H1 (cell line): Measurements from ENCODE around the gene NFATC1. TPM values are rescaled to one million over a fixed set of nuclear protein-coding genes. Genes with fewer than 3 reads are reported as not detected.
A peak's percentile ranks its signal among the peaks of the same experiment; 100 is the strongest.

ENCODE experiments used
- CTCF ChIA-PET: fragments of 300-600 bp; sonication (Branson Sonifier 250); formaldehyde crosslinking; loops from one replicate; lab custom pipeline; 2021; ENCODE audit not compliant: partially characterized antibody; lab: Charles Lee
- POLR2A ChIA-PET: fragments of 300-600 bp; sonication (Branson Sonifier 250); formaldehyde crosslinking; loops from one replicate; lab custom pipeline; 2021; ENCODE audit warnings: inconsistent platforms; ENCODE audit not compliant: partially characterized antibody; lab: Charles Lee
- DNase-seq, 2 experiments: peaks; one replicate each; pipeline versions ENCODE4 v3.0.0 to v3.0.0-alpha.2; 2010 to 2022; ENCODE audit warnings: low spot score in 2 of 2, low read depth in 1 of 2, mixed read lengths in 1 of 2
- FAIRE-seq: peaks from 2 replicates; lab custom pipeline; 2011; peaks lifted over from hg19 to GRCh38; lab: Jason Lieb, UNC
- H2AFZ ChIP-seq: 2 replicates; pipeline ENCODE4 v1.8.1; 2012; ENCODE audit warnings: low read length, inconsistent platforms
- H2AK5ac ChIP-seq: 2 replicates; pipeline ENCODE4 v1.6.1; 2013; ENCODE audit warnings: low read depth, low read length
- H2BK120ac ChIP-seq: replicated peaks from 2 replicates; pipeline ENCODE3; 2013; ENCODE audit warnings: low read depth, low read length, inconsistent platforms
- H2BK12ac ChIP-seq: 2 replicates; pipeline ENCODE4 v1.6.1; 2013; ENCODE audit warnings: low read depth, low read length
- H2BK15ac ChIP-seq: 2 replicates; pipeline ENCODE4 v1.6.1; 2013; ENCODE audit warnings: low read length
- H2BK20ac ChIP-seq: 2 replicates; pipeline ENCODE4 v1.6.1; 2013; ENCODE audit warnings: low read length
- H2BK5ac ChIP-seq: 2 replicates; pipeline ENCODE4 v1.6.1; 2013; ENCODE audit warnings: low read depth, low read length
- H3K14ac ChIP-seq: 2 replicates; pipeline ENCODE4 v1.6.1; 2013; ENCODE audit warnings: inconsistent platforms; ENCODE audit not compliant: insufficient read length
- H3K18ac ChIP-seq: 2 replicates; pipeline ENCODE4 v1.6.1; 2013; ENCODE audit warnings: low read length; ENCODE audit errors: extremely low read depth
- H3K23ac ChIP-seq: 2 replicates; pipeline ENCODE4 v1.6.1; 2013; ENCODE audit warnings: inconsistent platforms; ENCODE audit not compliant: insufficient read length
- H3K23me2 ChIP-seq: 2 replicates; pipeline ENCODE4 v1.6.1; 2013; ENCODE audit warnings: low read depth, low read length
- H3K27ac ChIP-seq: 2 replicates; pipeline ENCODE4 v1.6.1; 2011; ENCODE audit warnings: low read depth, low read length, inconsistent platforms
- H3K27me3 ChIP-seq, 4 experiments: replicated peaks in 1 of 4; 1 replicate in 1 of 4; 2 replicates in 3 of 4; pipeline versions ENCODE4 v1.6.1 to v1.8.1; 2011 to 2013; ENCODE audit warnings: low read length in 3 of 4, mild to moderate bottlenecking in 3 of 4, inconsistent platforms in 2 of 4, mixed read lengths in 2 of 4, moderate library complexity in 1 of 4; ENCODE audit not compliant: control insufficient read depth in 3 of 4, insufficient read depth in 3 of 4; ENCODE audit errors: extremely low read depth in 1 of 4
- H3K36me3 ChIP-seq, 4 experiments: 2 replicates each; pipeline versions ENCODE4 v1.6.1 to v1.8.1; 2011 to 2013; ENCODE audit warnings: mild to moderate bottlenecking in 4 of 4, low read length in 3 of 4, moderate library complexity in 2 of 4, control low read depth in 1 of 4, inconsistent platforms in 1 of 4; ENCODE audit not compliant: insufficient read depth in 4 of 4, control insufficient read depth in 2 of 4
- H3K4ac ChIP-seq: replicated peaks from 2 replicates; pipeline ENCODE3; 2013; ENCODE audit warnings: low read length, low read depth, mixed read lengths, inconsistent platforms; ENCODE audit not compliant: insufficient read length
- H3K4me1 ChIP-seq, 4 experiments: replicated peaks in 1 of 4; 1 replicate in 1 of 4; 2 replicates in 3 of 4; pipeline versions ENCODE4 v1.6.1 to v1.8.1; 2011 to 2013; ENCODE audit warnings: low read length in 3 of 4, inconsistent platforms in 2 of 4, mixed read lengths in 1 of 4; ENCODE audit not compliant: insufficient read depth in 4 of 4, control insufficient read depth in 3 of 4
- H3K4me2 ChIP-seq, 2 experiments: 2 replicates each; pipeline versions ENCODE4 v1.6.1 to v1.8.1; 2011 to 2013; ENCODE audit warnings: low read depth in 2 of 2, low read length in 2 of 2, control low read depth in 1 of 2, inconsistent platforms in 1 of 2, mild to moderate bottlenecking in 1 of 2; ENCODE audit not compliant: insufficient read depth in 1 of 2
- H3K4me3 ChIP-seq, 4 experiments: fragments of 200-600, 300-600 bp in 1 of 4; sonication (generic), shearing (Covaris generic), sonication (Bioruptor Twin) in 1 of 4; 2 replicates each; pipeline versions ENCODE4 v1.5.1 to v1.8.1; 2011 to 2016; ENCODE audit warnings: low read length in 4 of 4, low read depth in 3 of 4, control low read depth in 2 of 4, inconsistent platforms in 2 of 4, mild to moderate bottlenecking in 2 of 4, mixed read lengths in 1 of 4, moderate library complexity in 1 of 4; ENCODE audit not compliant: insufficient read depth in 2 of 4; ENCODE audit errors: extremely low read depth in 1 of 4
- H3K56ac ChIP-seq: replicated peaks from 2 replicates; pipeline ENCODE3; 2013; ENCODE audit warnings: low read depth, mild to moderate bottlenecking, mixed read lengths, low read length, inconsistent platforms; ENCODE audit not compliant: insufficient read length
- H3K79me1 ChIP-seq: 2 replicates; pipeline ENCODE4 v1.6.1; 2013; ENCODE audit warnings: low read depth, low read length, control low read depth
- H3K79me2 ChIP-seq, 2 experiments: 2 replicates each; pipeline versions ENCODE4 v1.6.1 to v1.8.1; 2012 to 2013; ENCODE audit warnings: low read length in 2 of 2, mild to moderate bottlenecking in 2 of 2, inconsistent platforms in 1 of 2; ENCODE audit not compliant: insufficient read depth in 2 of 2, control insufficient read depth in 1 of 2
- H3K9ac ChIP-seq, 4 experiments: replicated peaks in 1 of 4; 1 replicate in 1 of 4; 2 replicates in 3 of 4; pipeline versions ENCODE4 v1.6.1 to v1.8.1; 2011 to 2013; ENCODE audit warnings: low read depth in 3 of 4, low read length in 3 of 4, control low read depth in 2 of 4, mild to moderate bottlenecking in 2 of 4, moderate library complexity in 2 of 4, inconsistent platforms in 1 of 4; ENCODE audit errors: extremely low read depth in 1 of 4
- H3K9me3 ChIP-seq, 2 experiments: 2 replicates each; pipeline versions ENCODE4 v1.6.1 to v1.8.1; 2012 to 2013; ENCODE audit warnings: mild to moderate bottlenecking in 2 of 2, moderate library complexity in 2 of 2, control low read depth in 1 of 2, inconsistent platforms in 1 of 2, low read depth in 1 of 2, low read length in 1 of 2, mixed read lengths in 1 of 2; ENCODE audit not compliant: insufficient read depth in 2 of 2
- H4K20me1 ChIP-seq, 2 experiments: replicated peaks in 1 of 2; 2 replicates each; pipeline versions ENCODE3 to v1.8.1; 2011 to 2013; ENCODE audit warnings: inconsistent platforms in 2 of 2, low read length in 2 of 2, mild to moderate bottlenecking in 1 of 2; ENCODE audit not compliant: insufficient read depth in 2 of 2, control insufficient read depth in 1 of 2
- H4K5ac ChIP-seq: 2 replicates; pipeline ENCODE4 v1.6.1; 2013; ENCODE audit warnings: low read length, low read depth, mixed read lengths, inconsistent platforms; ENCODE audit not compliant: insufficient read length
- H4K8ac ChIP-seq: 2 replicates; pipeline ENCODE4 v1.8.0; 2013; ENCODE audit warnings: mild to moderate bottlenecking, moderate library complexity, low read length, inconsistent platforms; ENCODE audit not compliant: insufficient read depth; ENCODE audit errors: extremely low read depth
- H4K91ac ChIP-seq: replicated peaks from 2 replicates; pipeline ENCODE3; 2013; ENCODE audit warnings: low read length, mixed read lengths, inconsistent platforms; ENCODE audit not compliant: insufficient read length
- ASH2L ChIP-seq: fragments of 200-600, 300-600 bp; sonication (generic); IDR thresholded peaks from one replicate; pipeline ENCODE4 v1.7.1; 2017; ENCODE audit warnings: low read length
- ATF3 ChIP-seq: IDR thresholded peaks from 2 replicates; pipeline ENCODE4 v1.6.1; 2011; ENCODE audit warnings: low read depth, mild to moderate bottlenecking, low read length; ENCODE audit not compliant: insufficient read depth
- BACH1 ChIP-seq: IDR thresholded peaks from 2 replicates; pipeline ENCODE4 v1.6.1; 2012; ENCODE audit warnings: low read length, improper control_type of control experiment
- CHD2 ChIP-seq: IDR thresholded peaks from 2 replicates; pipeline ENCODE4 v1.6.1; 2012; ENCODE audit warnings: low read length, improper control_type of control experiment
- CREB1 ChIP-seq: IDR thresholded peaks from 2 replicates; pipeline ENCODE4 v1.6.1; 2012; ENCODE audit warnings: inconsistent platforms
- KDM5A ChIP-seq: fragments of 200-600 bp; IDR thresholded peaks from 2 replicates; pipeline ENCODE4 v1.7.1; 2012; ENCODE audit warnings: mild to moderate bottlenecking, low read length, inconsistent platforms, mixed read lengths
- POLR2A ChIP-seq, 2 experiments: IDR thresholded peaks; 1 replicate in 1 of 2; 2 replicates in 1 of 2; pipeline ENCODE4 v1.6.1; 2011; ENCODE audit warnings: low read depth in 2 of 2, low read length in 2 of 2, mild to moderate bottlenecking in 2 of 2; ENCODE audit errors: control extremely low read depth in 1 of 2
- RAD21 ChIP-seq, 2 experiments: IDR thresholded peaks in 1 of 2; conservative IDR thresholded peaks in 1 of 2; 2 replicates each; pipeline ENCODE4 v1.6.1; 2011; ENCODE audit warnings: low read depth in 2 of 2, low read length in 2 of 2, improper control_type of control experiment in 1 of 2, inconsistent platforms in 1 of 2, mild to moderate bottlenecking in 1 of 2, moderate library complexity in 1 of 2
- SIN3A ChIP-seq, 2 experiments: IDR thresholded peaks in 1 of 2; conservative IDR thresholded peaks in 1 of 2; 2 replicates each; pipeline ENCODE4 v1.6.1; 2011 to 2012; ENCODE audit warnings: low read length in 2 of 2, improper control_type of control experiment in 1 of 2, low read depth in 1 of 2, mild to moderate bottlenecking in 1 of 2
- SIX5 ChIP-seq: IDR thresholded peaks from 2 replicates; pipeline ENCODE4 v1.6.1; 2011; ENCODE audit warnings: mild to moderate bottlenecking, low read depth, low read length
- WGBS, 2 experiments: shearing (Covaris generic) in 1 of 2; methylation state at CpG; one replicate each; pipeline versions ENCODE4 v1.1.6 to v1.1.7; 2013 to 2015; ENCODE audit warnings: low lambda C conversion rate in 2 of 2, mixed read lengths in 2 of 2, inconsistent platforms in 1 of 2, low coverage in 1 of 2, missing lambda C conversion rate in 1 of 2; ENCODE audit not compliant: insufficient replicate concordance in 2 of 2, insufficient coverage in 1 of 2, insufficient read length in 1 of 2; ENCODE audit errors: extremely low coverage in 1 of 2, missing lambda C conversion rate in 1 of 2; 5-methylcytosine and 5-hydroxymethylcytosine counted together
- polyA plus RNA-seq, 7 experiments: library from polyadenylated mRNA; depleted of rRNA in 3 of 7; stranded (reverse) in 5 of 7; unstranded in 2 of 7; fragments of >200 nt in 5 of 7; fragments of 200-250 nt in 2 of 7; gene quantifications; 1 replicate in 5 of 7; 2 replicates in 1 of 7; 4 replicates in 1 of 7; pipeline versions ENCODE4 v1.2.1 to v1.2.3, GENCODE V29; 2011 to 2013; ENCODE audit warnings: missing spikeins in 2 of 7, mixed read lengths in 2 of 7
- total RNA-seq: library from RNA; stranded (reverse); fragmentation: NEBNext Ultra II Directional; extraction: Animal tissue kit (Norgen Biotek cat#: 25700); gene quantifications from 2 replicates; pipeline ENCODE4 v1.2.1, GENCODE V29; 2021
- TF ChIP-seq, protein P1 (sequence below): IDR thresholded peaks from 2 replicates; pipeline ENCODE4 v1.6.1; 2012; ENCODE audit warnings: inconsistent platforms

NFATC1 gene
- total and polyA plus RNA-seq, 2 of the 8 experiments (the other 6 are each of a cell fraction or from before 2014, with no cell fraction given): 2.0 to 6.6 TPM

- Histone ChIP-seq H3K9ac (no peak overlapping the region), H2BK15ac (no peak overlapping the region), H3K4me3 (no peak overlapping the region), H3K4me1 (0 out of 7 replicates have a peak, but pooled peaks cover 0 to 4% (median 0%) of the 10 kb centered on the region in 4 experiments), H4K91ac (no peak overlapping the region), H2AK5ac (no peak overlapping the region), H3K23me2 (no peaks in the 10 kb centered on the region), H2BK5ac (no peak overlapping the region), H3K4ac (no peak overlapping the region), H2BK120ac (no peak overlapping the region), H3K9me3 (no peaks in the 10 kb centered on the region), H4K8ac (no peak overlapping the region), H4K20me1 (peaks cover 0 to 3% of the 10 kb centered on the region in 2 experiments), H3K14ac (no peak overlapping the region), H3K27ac (no peak overlapping the region), H3K18ac (no peak overlapping the region), H3K4me2 (no peak overlapping the region), H2AFZ (no peak overlapping the region), H3K36me3 (no peaks in the 10 kb centered on the region; a peak in 1 of 8 replicates), H4K5ac (no peak overlapping the region), H3K79me2 (no peaks in the 10 kb centered on the region), H3K56ac (no peak overlapping the region), H3K23ac (no peak overlapping the region), H2BK20ac (no peak overlapping the region), H3K79me1 (no peaks in the 10 kb centered on the region), H3K27me3 (no peaks in the 10 kb centered on the region), H2BK12ac (no peak overlapping the region)
- WGBS, 2 experiments: 88% methylated on average over 17 of the region's 17 CpGs; no CpG with 5 or more reads in 1 of the 2 experiments
- ChIA-PET POLR2A (no interaction called here), CTCF (interaction anchor here (0.7 kb wide), 1 partner anchor 9 kb away, joined by 3 read pairs; no protein-coding TSS in a partner anchor)
- FAIRE-seq (no peak), DNase-seq (peak in 1 of 2 experiments; percentile 60)
- TF ChIP-seq KDM5A: no peak
- no peak for TF ChIP-seq ATF3
- TF ChIP-seq ASH2L: no peak
- no peak for TF ChIP-seq SIN3A (conservative IDR thresholded peaks at IDR 0.05 in 1 of 2, IDR thresholded peaks at IDR 0.05 in 1 of 2; ENCODE audit: low read depth in 1 of 2, low read length in 2 of 2)
- no peak for TF ChIP-seq SIX5
- no peak for TF ChIP-seq POLR2A (IDR thresholded peaks at IDR 0.05; ENCODE audit: control extremely low read depth in 1 of 2, low read depth in 2 of 2, low read length in 2 of 2)
- no peak for TF ChIP-seq CHD2
- TF ChIP-seq, protein P1, sequence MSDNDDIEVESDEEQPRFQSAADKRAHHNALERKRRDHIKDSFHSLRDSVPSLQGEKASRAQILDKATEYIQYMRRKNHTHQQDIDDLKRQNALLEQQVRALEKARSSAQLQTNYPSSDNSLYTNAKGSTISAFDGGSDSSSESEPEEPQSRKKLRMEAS: no peak
- TF ChIP-seq RAD21 (IDR thresholded peaks at IDR 0.05 in 1 of 2, conservative IDR thresholded peaks at IDR 0.05 in 1 of 2; ENCODE audit: low read depth in 2 of 2, low read length in 2 of 2): peak; percentile 46 to 61
- TF ChIP-seq BACH1: no peak
- TF ChIP-seq CREB1: no peak
Observed at GRCh38 chr18:79353267-79353666, 42.5 kb upstream of the NFATC1 start.
